ENCODE results near the gene OTULINL.

OTULINL gene

GRCh38 chr5:14600846-14601245 lies 19.3 kb downstream of the OTULINL start:
- no peak for DNase-seq (ENCODE audit: low read depth)

- DNase-seq (ENCODE audit: low read depth) = no peak
Measured at GRCh38 chr5:14603141-14603540, 21.5 kb downstream of the OTULINL start.

DNA sequence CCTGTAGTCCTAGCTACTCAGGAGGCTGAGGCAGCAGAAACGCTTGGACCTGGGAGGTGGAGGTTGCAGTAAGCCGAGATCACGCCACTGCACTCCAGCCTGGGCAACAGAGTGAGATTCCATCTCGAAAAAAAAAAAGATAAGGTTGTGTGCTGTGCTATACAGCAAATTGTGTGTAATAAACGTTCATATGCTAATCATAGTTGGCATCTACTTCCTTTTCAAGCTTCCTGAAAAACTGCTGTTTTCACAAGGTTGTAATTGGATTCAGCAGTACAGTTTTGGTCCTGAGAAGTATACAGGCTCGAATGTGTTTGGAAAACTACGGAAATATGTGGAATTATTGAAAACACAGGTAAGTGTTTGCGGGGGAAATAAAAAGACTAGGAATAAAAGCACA lies 25.5 kb downstream of the OTULINL start:
- no peak for DNase-seq (ENCODE audit: low read depth)

- no peak for DNase-seq (ENCODE audit: low read depth)
Measured at GRCh38 chr5:14608169-14608568, 26.6 kb downstream of the OTULINL start.

- no peak for DNase-seq (ENCODE audit: low read depth)
Measured at GRCh38 chr5:14611737-14612136, 30.1 kb downstream of the OTULINL start.

DNA sequence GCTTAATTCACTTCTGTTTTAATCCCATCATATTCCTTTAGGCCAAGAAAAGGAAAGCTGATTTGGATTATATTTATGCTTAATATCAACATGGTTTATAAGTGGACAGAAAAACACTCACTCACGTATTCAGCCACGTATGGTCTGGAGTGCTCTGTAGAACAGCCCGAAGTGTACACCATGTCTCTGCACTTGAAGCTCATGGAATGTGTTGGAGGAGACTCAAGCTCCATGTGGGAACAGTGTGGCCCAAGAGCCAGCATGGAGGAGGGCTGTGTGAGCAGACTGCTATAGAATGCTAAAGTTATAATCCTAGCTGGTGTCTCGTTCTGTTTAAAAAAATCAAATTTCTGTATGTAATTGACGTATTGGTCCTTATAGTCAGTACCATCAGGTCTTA lies 32.9 kb downstream of the OTULINL start:
- no peak for DNase-seq (ENCODE audit: low read depth)

DNA sequence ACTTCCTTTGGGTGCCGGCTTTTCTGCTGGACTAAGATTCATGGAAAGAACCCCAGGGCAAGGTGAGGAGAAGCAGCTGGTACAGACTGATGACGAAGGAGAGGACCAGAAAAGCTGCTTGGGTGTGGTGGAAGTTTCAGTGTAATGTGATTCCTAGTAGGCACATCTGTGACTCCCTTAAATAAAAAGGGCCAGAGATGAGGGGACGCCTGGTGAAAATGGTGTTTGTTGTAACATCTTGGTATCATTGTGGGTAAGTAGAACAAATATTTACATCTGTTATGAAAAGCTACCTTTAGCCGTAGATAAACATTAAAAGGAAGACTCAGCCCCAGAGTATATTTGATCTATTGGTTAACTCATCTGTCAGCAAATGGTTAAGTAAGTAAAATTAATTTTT lies 33.8 kb downstream of the OTULINL start:
- DNase-seq (ENCODE audit: low read depth) = no peak

GRCh38 chr5:14617441-14617840 lies 35.8 kb downstream of the OTULINL start:
- DNase-seq (ENCODE audit: low read depth) = no peak

DNA sequence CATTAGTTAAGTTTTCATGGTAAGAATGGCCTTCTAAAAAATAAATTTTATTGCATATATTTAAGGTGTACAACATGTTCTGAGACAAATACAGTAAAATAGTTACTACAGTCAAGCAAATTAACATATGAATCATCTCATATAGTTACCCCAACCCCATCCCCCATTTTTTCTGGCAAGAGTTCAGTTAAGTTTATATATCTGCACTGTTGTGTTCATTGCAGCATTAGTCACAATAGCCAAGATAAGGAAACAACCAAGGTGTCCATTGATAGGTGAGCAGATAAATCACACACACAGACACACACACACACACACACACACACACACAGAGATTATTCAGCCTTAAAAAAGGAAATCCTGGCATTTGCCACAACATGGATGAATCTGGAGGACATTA lies 45.7 kb downstream of the OTULINL start:
- DNase-seq (ENCODE audit: low read depth) = no peak

DNA sequence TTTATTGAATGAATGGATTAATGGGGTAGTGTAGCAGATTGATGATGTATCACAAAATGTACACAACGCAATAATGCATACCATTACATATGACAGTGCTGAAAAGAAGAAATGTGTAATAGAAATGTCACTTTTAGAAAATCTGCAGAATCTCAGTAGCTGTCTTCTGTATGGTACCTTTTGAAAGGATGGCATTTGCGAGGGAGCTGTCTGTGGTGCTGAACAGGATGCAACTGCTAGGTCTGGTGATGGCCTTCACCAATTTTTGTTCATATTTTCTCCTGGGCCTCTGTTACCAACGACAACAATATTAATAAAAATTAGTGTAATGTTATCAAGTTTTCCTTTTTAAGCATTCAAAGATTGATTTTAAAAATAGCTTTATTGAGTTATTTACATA lies 46.8 kb downstream of the OTULINL start:
- DNase-seq (ENCODE audit: low read depth) = peak; percentile 29

- no peak for DNase-seq (ENCODE audit: low read depth)
Measured at GRCh38 chr5:14630671-14631070, 49.1 kb downstream of the OTULINL start.

DNA sequence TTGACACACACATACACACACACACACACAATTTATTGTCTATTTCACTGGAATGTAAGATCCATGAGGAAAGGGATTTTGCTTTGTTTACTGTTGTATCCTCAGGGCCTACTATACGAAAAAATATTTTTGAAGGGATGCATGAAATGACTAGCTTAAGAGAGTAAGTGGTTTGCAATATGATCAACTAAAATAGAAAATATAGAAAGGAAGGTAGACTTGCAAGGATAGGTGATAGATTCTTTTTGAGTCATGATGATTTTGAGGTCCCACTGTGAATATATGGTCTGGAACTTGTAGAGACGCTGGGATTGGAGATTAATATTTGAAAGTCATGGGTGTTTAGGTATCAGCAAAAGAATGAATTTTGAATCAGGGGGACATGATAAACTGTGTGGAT lies 54.1 kb downstream of the OTULINL start:
- DNase-seq (ENCODE audit: low read depth) = no peak

DNA sequence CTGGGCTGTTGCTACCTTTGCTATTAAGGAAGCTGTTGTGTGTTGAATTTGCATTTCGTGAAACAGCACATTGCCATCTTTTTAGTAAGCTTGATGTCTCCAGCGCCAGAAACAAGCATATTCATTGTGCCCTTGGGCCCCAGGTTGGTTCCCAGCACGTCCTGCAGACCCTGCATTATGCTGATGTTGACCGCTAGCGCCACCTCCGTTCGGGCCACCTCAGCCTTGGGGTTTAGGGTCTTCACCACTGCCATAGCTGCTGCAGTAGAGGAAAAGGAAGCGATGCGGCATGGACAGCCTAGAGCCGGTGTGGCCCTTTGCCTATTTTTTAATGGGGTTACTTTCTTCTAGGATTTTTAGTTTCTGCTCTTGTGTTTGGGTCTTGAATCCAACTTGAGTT lies 59.2 kb downstream of the OTULINL start:
- DNase-seq (ENCODE audit: low read depth) = no peak

- no peak for DNase-seq (ENCODE audit: low read depth)
Measured at GRCh38 chr5:14644623-14645237, 63.1 kb downstream of the OTULINL start.

DNA sequence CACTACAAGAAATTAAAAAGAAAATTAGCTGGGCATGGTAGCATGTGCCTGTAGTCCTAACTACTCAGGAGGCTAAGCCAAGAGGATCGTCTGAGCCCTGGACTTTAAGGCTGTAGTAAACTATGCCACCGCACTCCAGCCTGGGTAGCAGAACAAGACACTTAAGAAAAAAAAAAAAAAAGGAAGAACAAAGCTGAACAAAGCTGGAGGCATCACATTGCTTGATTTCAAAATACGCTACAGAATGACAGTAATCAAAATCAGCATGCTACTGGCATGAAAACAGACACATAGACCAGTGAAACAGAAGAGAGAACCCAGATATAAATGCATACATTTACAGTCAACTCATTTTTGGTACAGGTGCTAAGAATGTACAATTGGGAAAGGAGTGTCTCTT lies 68.5 kb downstream of the OTULINL start:
- DNase-seq (ENCODE audit: low read depth) = no peak

- no peak for DNase-seq (ENCODE audit: low read depth)
Measured at GRCh38 chr5:14655146-14655741, 73.7 kb downstream of the OTULINL start.

DNA sequence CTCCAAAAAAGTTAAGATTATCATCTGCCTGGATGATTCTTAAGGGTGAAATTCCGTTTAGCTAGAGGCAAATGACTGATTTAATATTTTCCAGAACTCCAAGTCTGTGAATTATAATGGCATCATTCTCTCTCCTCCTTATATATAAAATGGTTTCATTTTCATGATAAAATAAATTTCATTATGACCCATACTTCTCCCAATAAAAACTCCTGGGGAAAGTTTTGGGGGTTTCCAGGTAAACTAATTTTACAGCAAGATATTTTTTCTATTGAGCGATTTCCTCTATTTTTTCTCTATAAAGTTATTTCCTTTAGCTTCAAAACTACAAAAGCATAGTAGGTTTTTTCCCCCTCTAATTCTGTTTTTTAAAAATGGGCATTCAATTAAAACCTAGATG lies 75.3 kb downstream of the OTULINL start:
- DNase-seq (ENCODE audit: low read depth) = no peak

GRCh38 chr5:14659821-14660607 lies 78.4 kb downstream of the OTULINL start:
- no peak for DNase-seq (ENCODE audit: low read depth)

- no peak for DNase-seq (ENCODE audit: low read depth)
Measured at GRCh38 chr5:14660833-14661232, 79.2 kb downstream of the OTULINL start.
